ENCODE data around the gene DIP2C.
"Not testable (repeated sequence)": the region's sequence is repeated elsewhere in the genome, so short reads cannot be mapped to it uniquely, and the experiment has no call there.

DIP2C gene

GRCh38 chr10:288316-289200 is 400.9 kb downstream of the DIP2C start:
- DNase-seq = no peak

GRCh38 chr10:287814-288213 is 401.7 kb downstream of the DIP2C start:
- DNase-seq = no peak

GRCh38 chr10:287026-287709 is 402.3 kb downstream of the DIP2C start:
- no peak for DNase-seq

GRCh38 chr10:285216-285615 is 404.3 kb downstream of the DIP2C start:
- no peak for DNase-seq

GRCh38 chr10:283916-284356 is 405.5 kb downstream of the DIP2C start:
- DNase-seq = no peak

- no peak for DNase-seq
Observed at GRCh38 chr10:283140-283479, 406.4 kb downstream of the DIP2C start.

- no peak for DNase-seq
Observed at GRCh38 chr10:282294-283139, 407.0 kb downstream of the DIP2C start.

- DNase-seq = no peak
Observed at GRCh38 chr10:279655-280054, 409.8 kb downstream of the DIP2C start.

- DNase-seq = peak in 1 of 14 donors; percentile 4
Observed at GRCh38 chr10:279232-279631, 410.2 kb downstream of the DIP2C start.

- peak in 1 of 14 donors; percentile 10 for DNase-seq
Observed at GRCh38 chr10:278707-279106, 410.8 kb downstream of the DIP2C start.

- no peak for DNase-seq
Observed at GRCh38 chr10:277963-278362, 411.5 kb downstream of the DIP2C start.

- DNase-seq = no peak
Observed at GRCh38 chr10:275680-276079, 413.8 kb downstream of the DIP2C start.

- DNase-seq = no peak
Observed at GRCh38 chr10:274866-275265, 414.6 kb downstream of the DIP2C start.

- DNase-seq = no peak
Observed at GRCh38 chr10:273088-273487, 416.4 kb downstream of the DIP2C start.

- DNase-seq = no peak
Observed at GRCh38 chr10:271722-272121, 417.7 kb downstream of the DIP2C start.

- DNase-seq = no peak
Observed at GRCh38 chr10:271201-271600, 418.3 kb downstream of the DIP2C start.

GRCh38 chr10:269440-270074 is 419.9 kb downstream of the DIP2C start:
- DNase-seq = no peak

GRCh38 chr10:267705-268104 is 421.8 kb downstream of the DIP2C start:
- no peak for DNase-seq

GRCh38 chr10:266974-267425 is 422.5 kb downstream of the DIP2C start:
- no peak for DNase-seq

- DNase-seq = not testable (repeated sequence)
Observed at GRCh38 chr10:265816-266588, 423.5 kb downstream of the DIP2C start.

- DNase-seq = not testable (repeated sequence)
Observed at GRCh38 chr10:265074-265440, 424.4 kb downstream of the DIP2C start.

Measured in C1 segment of cervical spinal cord (tissue), 14 donors.